ENCODE measurements around the gene PLEKHG7.

Gene PLEKHG7

GRCh38 chr12:92802906-92803305 lies 100.1 kb downstream of the PLEKHG7 start:
- no peak for DNase-seq (ENCODE audit: low spot score)

DNA sequence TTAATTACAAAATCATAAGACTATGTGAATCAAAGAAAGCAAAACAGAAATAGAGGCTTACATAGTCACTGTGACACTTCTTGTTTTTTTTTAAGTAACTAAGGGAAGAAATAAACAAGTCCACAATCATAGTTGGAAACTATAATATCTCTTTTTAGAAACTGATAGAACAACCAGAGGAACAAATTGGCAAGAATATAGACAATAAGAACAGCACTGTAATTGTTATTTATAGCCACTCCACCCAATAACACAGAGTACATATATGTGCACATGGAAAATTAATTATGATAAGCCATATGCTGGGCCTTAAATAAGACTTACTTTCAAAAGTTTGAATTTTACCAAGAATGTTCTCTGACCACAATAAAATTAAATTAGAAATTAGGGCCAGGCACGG lies 101.1 kb downstream of the PLEKHG7 start:
- DNase-seq (ENCODE audit: low spot score): no peak

DNA sequence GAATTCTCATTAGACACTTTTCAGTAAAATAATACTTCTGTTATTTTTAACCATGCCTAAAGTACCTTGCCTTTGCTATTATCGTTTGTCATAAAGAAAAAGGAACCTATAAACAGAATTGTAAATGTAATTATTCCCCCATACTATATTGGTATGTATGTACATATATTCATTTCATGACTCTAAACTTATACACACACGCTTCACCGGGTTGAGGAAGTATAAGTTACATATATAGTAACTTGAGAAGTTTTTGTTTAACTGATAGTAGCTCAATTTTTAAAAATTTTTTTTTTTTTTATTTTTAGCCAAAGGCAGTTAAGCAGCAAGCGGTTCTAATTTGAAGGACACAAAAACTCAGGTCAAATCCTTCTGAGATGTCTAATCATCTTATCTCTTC lies 107.6 kb downstream of the PLEKHG7 start:
- DNase-seq (ENCODE audit: low spot score): no peak

DNA sequence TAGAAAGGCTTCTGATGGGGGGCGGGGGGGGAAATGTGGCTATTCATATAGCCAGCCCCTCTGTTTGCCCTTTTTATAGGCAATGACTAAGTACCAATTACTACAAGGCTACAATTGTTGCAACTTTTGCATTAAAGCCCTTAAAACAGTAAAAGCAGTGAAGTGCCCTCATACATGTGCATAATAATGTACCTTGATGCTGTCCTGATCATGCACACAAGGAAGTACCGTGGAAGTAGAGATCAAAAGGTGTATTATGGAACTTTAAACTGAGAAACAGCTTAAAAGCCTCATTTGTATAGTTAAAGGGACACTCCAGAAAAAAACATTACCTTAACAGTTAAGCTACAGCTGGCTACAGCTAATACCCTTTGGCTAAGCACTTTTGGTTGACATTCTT lies 111.8 kb downstream of the PLEKHG7 start:
- DNase-seq (ENCODE audit: low spot score): no peak

GRCh38 chr12:92821142-92821541 lies 118.4 kb downstream of the PLEKHG7 start:
- no peak for DNase-seq (ENCODE audit: low spot score)

Measured in AG20443 (cell line).